Colon (tissue), 2 donors: ENCODE measurements around the gene LDB2.

Source experiments
- FAIRE-seq: peaks from 2 replicates; lab custom pipeline; 2012; peaks lifted over from hg19 to GRCh38; lab: Jason Lieb, UNC
- donor health status: control.
- donor health status: control.

Gene LDB2

DNA sequence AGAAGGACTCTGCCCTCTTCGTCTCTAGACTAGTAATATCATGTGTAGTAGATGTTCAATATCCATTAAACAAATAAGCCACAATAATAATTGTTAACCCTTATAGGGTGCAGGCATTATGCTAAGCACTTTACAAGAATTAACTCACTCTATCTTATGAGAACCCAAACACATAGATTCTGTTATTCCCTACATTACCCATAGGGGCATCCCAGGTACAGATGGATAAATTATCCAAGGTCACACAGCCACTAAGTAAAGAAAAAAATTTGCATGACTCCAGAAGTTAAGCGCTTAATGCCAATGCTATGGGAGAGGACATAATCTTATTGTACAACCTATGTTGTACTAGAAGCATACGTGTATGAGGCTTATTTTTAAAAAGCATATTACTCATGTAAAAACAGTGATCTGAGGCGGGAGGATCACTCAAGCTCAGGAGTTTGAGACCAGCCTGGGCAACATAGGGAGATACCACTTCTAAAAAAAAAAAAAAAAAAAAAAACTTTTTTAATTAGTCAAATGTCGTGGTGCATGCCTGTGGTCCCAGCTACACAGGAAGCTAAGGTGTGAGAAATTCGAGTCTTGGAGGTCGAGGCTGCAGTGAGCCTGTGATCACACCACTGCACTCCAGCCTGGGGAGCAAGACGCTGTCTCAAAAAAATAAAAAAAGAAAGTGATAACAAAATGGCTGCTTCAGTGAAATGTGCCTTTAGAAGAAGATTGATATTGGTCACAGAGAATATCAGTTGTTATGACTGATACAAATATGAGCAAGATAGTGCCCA, 13.6 kb downstream of the LDB2 start:
- no peak for FAIRE-seq

GRCh38 chr4:16883806-16884205, 14.6 kb downstream of the LDB2 start:
- FAIRE-seq, result no peak

GRCh38 chr4:16881151-16881884, 17.1 kb downstream of the LDB2 start:
- no peak for FAIRE-seq

- FAIRE-seq, result no peak
Measured at GRCh38 chr4:16875487-16875886, 23.0 kb downstream of the LDB2 start.

- no peak for FAIRE-seq
Measured at GRCh38 chr4:16869594-16870245, 28.7 kb downstream of the LDB2 start.

- FAIRE-seq, result no peak
Measured at GRCh38 chr4:16868674-16869073, 29.8 kb downstream of the LDB2 start.

DNA sequence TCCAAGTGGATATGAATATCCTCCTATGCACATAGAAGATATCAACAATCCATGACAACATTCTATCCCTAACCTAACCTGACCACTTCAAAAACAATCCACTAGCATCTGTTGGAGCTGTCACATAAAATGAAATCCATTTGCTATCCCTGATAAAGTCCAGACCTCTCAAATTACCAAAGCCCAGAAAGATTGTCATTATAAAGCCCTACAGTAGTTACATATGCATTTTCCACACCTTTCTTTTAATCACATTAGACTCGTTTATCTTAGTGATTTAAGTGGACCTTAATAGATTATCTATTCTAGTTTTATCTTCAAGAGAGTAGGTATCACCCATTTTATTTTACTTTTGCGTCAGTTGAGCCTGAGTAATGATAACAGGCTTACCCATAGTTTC, 30.6 kb downstream of the LDB2 start:
- FAIRE-seq, result no peak

DNA sequence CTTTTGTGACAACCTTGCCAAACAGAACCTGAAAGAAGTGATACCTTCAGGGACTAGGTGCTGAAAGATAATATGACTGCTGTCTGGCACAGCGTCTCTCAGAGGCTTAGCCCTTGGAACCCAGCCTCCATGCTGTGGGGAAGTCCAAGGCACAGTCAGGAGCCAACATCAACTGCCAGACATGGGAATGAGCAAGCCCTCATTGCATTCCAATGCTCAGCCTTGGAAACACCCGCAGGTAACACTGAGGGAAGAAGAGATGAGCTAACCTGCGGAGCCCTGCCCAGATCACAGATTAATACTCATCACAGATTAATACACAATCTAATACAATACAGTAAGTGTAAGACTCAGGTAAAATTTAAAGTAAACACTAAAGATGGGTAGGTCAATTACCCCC, 31.5 kb downstream of the LDB2 start:
- no peak for FAIRE-seq

- FAIRE-seq, result no peak
Measured at GRCh38 chr4:16865897-16866283, 32.6 kb downstream of the LDB2 start.

- no peak for FAIRE-seq
Measured at GRCh38 chr4:16865209-16865896, 33.1 kb downstream of the LDB2 start.

DNA sequence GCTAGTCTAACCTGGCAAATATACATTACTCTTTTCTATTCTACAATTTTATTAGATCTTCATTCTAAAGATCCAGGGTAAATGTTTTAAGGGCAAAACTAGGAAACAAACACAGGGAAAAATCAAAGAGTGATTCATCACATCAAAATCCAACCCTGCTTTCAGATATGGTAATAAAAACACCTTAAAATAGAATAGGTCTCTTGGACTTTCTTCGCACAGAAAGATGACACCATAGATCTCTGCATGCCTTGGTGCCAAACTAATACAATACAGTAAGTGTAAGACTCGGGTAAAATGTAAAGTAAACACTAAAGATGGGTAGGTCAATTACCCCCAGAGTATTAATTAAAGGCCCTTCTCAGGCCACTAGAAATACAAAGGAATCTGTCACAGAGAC, 34.2 kb downstream of the LDB2 start:
- no peak for FAIRE-seq

DNA sequence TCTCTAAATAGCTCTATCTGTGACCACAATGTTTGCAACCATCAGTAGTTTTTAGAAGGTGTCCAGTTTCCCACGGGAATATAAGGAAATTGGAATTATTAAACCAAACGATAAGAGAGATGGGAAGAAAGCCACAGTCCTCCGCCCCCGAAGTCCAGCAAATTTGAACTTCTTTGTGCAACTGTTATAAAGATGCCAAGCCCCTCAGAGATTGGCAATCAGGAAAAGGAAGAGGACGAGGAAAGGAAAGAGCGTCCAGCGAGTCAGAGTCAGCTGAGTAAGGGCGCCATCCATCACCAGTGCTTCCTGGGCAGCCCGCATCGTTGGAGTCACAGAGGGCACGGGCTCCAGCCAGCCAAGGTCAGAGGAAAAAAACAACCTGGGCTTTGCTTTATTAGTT, 35.7 kb downstream of the LDB2 start:
- FAIRE-seq, result no peak

DNA sequence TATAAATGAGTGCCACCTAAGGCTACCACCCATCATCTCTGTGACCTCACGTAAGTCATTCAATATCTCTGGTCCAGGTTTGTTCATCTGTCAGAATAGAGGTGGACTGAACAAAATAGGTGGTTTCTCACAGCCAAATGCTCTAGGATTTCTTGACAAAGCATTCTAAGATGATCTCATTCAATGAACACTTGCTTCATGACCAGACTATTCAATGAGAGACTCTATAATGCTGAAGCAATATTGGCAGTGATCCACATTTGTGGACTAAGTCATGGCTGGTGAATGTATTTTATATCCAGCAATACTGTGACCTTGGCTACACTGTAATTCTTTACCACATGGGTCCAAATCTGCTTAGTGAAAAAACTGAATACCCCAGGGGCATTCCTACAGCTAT, 37.9 kb downstream of the LDB2 start:
- FAIRE-seq, result no peak

DNA sequence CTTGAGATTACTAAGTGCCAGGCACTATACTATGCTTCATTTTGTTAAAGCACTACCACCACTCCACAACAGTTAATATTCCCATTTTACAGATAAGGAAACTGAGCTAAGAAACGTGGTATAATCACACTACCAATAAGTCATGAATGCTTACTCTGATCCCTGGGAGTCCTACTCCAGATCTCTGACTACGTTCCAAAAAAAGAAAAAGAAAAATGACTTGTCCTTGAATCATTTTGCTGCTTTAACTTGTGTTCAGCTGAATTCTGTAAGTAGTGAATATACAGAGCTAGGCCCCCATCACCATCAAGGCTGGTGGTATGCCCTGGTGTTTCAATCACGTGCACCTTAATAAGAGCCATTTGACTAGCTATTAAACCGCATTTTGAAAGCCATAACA, 39.4 kb downstream of the LDB2 start:
- FAIRE-seq, result no peak

GRCh38 chr4:16858275-16858752, 40.1 kb downstream of the LDB2 start:
- no peak for FAIRE-seq

- no peak for FAIRE-seq
Measured at GRCh38 chr4:16857425-16857824, 41.0 kb downstream of the LDB2 start.

- FAIRE-seq, result no peak
Measured at GRCh38 chr4:16853640-16854039, 44.8 kb downstream of the LDB2 start.

DNA sequence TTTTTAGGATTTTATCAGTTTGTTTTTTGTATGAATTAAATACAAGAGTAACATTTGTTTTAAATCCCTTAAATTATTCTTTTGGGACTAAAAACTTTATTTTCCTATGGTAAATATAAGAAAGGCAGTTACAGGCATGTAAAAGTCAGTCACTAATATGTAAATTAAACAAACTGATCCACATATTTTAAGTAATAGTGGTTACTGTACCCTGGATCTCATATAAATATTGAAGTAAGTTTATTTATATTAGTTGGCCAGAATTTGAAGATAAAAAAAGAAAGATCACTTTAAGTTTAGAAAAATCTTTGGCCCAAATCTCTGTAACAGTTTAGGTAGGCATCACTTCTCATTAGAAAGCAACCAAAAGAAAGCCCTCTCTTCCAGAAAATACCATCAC, 45.8 kb downstream of the LDB2 start:
- no peak for FAIRE-seq

DNA sequence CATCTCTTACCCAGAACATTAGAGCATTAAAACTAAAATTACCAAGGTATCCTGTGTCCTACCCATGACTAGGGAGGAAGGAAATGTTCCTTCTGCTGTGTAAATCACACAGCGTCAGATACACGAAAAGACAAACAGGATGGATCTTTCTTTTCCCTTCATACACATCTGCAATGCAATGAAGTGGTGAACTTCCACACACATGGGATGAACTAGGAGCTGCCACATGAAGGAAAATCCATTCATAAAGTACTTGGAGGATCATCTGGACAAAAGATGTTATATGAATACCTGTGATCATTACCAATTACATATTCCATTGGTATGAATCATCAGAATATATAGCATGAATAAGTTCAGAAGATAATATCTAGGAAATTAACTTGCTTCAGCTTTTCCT, 46.2 kb downstream of the LDB2 start:
- FAIRE-seq, result no peak

- FAIRE-seq, result no peak
Measured at GRCh38 chr4:16846540-16847117, 51.8 kb downstream of the LDB2 start.

DNA sequence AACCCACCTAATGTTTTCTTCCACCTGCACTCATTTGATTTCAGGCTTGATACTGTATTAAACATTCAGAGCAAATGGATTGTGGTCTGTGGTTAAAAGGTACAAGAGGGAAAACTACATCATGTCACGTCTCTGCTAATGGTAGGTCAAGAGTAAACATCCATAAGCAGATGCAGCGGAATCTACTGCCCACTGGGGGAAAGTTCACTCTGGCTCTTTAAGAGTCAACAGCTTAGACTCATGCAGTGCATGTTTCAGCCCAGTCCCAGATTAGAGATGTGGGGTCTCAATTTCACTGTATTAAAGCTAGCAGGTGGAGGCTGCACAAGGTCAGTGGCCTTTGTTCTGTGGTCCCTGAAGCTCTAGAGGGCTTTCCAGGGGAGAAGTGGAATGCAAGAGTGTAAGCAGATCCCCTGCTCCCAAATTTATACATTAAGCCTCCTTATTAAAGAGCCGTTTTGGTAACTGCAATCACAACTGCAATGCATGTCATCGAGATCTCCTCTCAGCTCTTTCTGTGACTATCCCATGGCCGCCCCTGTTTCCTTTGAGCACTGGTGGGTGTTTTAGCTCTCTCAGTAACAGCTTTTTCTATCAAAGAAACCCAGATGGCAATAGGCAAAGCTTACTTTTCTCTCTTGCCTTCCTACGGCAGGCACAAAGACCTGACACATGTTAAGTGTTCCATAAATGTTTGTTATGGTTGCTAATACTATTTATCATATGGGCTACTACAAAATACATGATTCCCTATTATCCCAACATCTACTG, 53.4 kb downstream of the LDB2 start:
- no peak for FAIRE-seq
